Measurements from ENCODE around the gene DUOX2.

Gene DUOX2

DNA sequence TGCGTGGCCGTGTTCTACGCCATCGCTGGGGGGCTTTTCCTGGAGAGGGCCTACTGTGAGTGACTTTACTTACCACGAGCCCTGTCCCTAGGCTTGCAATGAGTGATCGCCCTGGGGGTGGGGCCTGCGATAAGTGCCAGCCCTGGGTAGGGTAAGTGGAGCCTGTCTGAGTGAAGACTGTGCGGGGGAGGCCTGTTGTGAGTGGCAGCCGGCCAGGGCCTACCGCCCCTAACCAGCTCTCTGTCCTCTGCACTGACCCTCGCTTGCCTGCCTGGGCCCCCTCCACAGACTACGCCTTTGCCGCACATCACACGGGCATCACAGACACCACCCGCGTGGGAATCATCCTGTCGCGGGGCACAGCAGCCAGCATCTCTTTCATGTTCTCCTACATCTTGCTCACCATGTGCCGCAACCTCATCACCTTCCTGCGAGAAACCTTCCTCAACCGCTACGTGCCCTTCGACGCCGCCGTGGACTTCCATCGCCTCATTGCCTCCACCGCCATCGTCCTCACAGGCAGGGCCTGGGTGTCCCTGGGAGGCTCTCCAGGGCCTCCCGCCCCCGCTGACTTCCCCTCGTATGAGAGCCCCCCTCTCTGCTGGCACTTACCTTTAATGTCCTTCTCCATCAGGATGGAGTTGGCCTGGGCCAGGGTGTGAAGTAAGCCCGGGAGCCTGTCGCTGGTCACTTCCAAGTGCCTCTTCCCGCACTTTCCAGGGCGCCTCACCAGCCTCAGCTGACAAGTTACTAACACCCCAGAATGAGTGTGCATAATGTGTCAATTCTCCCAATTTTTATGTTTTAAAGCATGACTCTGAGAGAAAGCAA is 38.2 kb upstream of the DUOX2 start:
- Histone ChIP-seq H3K9ac (ENCODE audit: low read length) (no peak overlapping the region), H3K36me3 (ENCODE audit: insufficient read depth, low read length) (no peaks in the 10 kb centered on the region), H3K4me2 (ENCODE audit: low read length) (no peak overlapping the region), H3K9me3 (ENCODE audit: low read length) (no peaks in the 10 kb centered on the region), H3K9me2 (ENCODE audit: low read depth, low read length) (no peaks in the 10 kb centered on the region), H4K20me1 (ENCODE audit: insufficient read depth, low read length) (no peaks in the 10 kb centered on the region), H3F3A (ENCODE audit: insufficient read depth, low read length) (no peaks in the 10 kb centered on the region), H3K4me3 (ENCODE audit: low read depth, low read length, poor library complexity, severe bottlenecking) (no peak overlapping the region), H3K27ac (ENCODE audit: low read depth, low read length, poor library complexity, severe bottlenecking) (no peak overlapping the region), H3K4me1 (ENCODE audit: insufficient read depth, low read length, severe bottlenecking) (no peaks in the 10 kb centered on the region), H2AFZ (ENCODE audit: low read length) (no peak overlapping the region), H3K79me2 (ENCODE audit: insufficient read depth, low read length) (no peaks in the 10 kb centered on the region), H3K27me3 (ENCODE audit: insufficient read depth, low read length) (no peaks in the 10 kb centered on the region)
- TF ChIP-seq, protein P1, sequence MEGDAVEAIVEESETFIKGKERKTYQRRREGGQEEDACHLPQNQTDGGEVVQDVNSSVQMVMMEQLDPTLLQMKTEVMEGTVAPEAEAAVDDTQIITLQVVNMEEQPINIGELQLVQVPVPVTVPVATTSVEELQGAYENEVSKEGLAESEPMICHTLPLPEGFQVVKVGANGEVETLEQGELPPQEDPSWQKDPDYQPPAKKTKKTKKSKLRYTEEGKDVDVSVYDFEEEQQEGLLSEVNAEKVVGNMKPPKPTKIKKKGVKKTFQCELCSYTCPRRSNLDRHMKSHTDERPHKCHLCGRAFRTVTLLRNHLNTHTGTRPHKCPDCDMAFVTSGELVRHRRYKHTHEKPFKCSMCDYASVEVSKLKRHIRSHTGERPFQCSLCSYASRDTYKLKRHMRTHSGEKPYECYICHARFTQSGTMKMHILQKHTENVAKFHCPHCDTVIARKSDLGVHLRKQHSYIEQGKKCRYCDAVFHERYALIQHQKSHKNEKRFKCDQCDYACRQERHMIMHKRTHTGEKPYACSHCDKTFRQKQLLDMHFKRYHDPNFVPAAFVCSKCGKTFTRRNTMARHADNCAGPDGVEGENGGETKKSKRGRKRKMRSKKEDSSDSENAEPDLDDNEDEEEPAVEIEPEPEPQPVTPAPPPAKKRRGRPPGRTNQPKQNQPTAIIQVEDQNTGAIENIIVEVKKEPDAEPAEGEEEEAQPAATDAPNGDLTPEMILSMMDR (IDR thresholded peaks at IDR 0.05; ENCODE audit: low read length), result no peak
- TF ChIP-seq EZH2 (IDR thresholded peaks at IDR 0.05; ENCODE audit: borderline replicate concordance, low read length), result no peak

DNA sequence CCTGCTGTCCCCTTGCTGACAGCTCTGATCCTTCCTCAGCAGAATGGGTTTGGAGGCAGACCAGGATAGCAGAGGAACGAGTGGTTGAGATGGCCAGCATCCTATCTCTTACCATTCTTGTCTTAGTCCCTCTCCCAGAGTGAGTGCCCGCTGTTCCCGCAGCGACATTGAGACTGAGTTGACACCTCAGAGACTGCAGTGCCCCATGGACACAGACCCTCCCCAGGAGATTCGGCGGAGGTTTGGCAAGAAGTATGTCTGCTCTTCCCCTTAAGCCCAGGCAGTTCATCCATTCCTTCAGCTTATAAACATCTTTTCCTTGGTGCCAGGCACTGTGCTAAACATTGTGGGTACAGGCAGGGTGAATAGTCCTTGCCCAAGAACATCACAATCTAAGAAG is 37.0 kb upstream of the DUOX2 start:
- no peaks in the 10 kb centered on the region for H3K36me3 ChIP-seq (ENCODE audit: insufficient read depth, low read length)
- no peaks in the 10 kb centered on the region for H3K4me1 ChIP-seq (ENCODE audit: insufficient read depth, low read length, severe bottlenecking)
- no peaks in the 10 kb centered on the region for H4K20me1 ChIP-seq (ENCODE audit: insufficient read depth, low read length)
- no peak overlapping the region for H3K9ac ChIP-seq (ENCODE audit: low read length)
- H3K9me3 ChIP-seq (ENCODE audit: low read length), result no peaks in the 10 kb centered on the region
- no peak overlapping the region for H3K27ac ChIP-seq (ENCODE audit: low read depth, low read length, poor library complexity, severe bottlenecking)
- no peak overlapping the region for H3K4me3 ChIP-seq (ENCODE audit: low read depth, low read length, poor library complexity, severe bottlenecking)
- no peaks in the 10 kb centered on the region for H3K79me2 ChIP-seq (ENCODE audit: insufficient read depth, low read length)
- no peaks in the 10 kb centered on the region for H3K9me2 ChIP-seq (ENCODE audit: low read depth, low read length)
- no peak overlapping the region for H2AFZ ChIP-seq (ENCODE audit: low read length)
- H3K27me3 ChIP-seq (ENCODE audit: insufficient read depth, low read length), result no peaks in the 10 kb centered on the region
- H3F3A ChIP-seq (ENCODE audit: insufficient read depth, low read length), result no peaks in the 10 kb centered on the region
- H3K4me2 ChIP-seq (ENCODE audit: low read length), result no peak overlapping the region
- TF ChIP-seq EZH2 (IDR thresholded peaks at IDR 0.05; ENCODE audit: borderline replicate concordance, low read length), result no peak
- TF ChIP-seq, protein P1 (IDR thresholded peaks at IDR 0.05; ENCODE audit: low read length), result no peak

DNA sequence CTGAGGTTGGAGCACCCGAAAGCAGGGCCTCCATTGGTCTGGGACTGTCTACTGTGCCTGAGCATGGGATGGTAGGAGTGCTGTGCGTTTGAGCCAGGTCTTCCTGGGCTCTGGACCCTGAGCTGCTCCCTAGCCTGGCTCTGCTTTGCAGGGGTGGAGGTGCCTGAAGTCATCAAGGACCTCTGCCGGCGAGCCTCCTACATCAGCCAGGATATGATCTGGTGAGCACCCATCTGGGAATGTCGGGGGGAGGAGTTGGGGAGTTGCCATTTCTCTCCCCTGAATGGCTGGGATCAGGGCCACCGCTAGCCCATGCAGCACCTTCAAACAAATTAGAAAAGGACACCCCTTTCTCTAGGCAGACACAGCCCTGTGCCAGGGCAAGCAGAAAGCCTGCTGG is 36.5 kb upstream of the DUOX2 start:
- H3K79me2 ChIP-seq (ENCODE audit: insufficient read depth, low read length), result no peaks in the 10 kb centered on the region
- H3F3A ChIP-seq (ENCODE audit: insufficient read depth, low read length), result no peaks in the 10 kb centered on the region
- no peak overlapping the region for H2AFZ ChIP-seq (ENCODE audit: low read length)
- no peak overlapping the region for H3K4me2 ChIP-seq (ENCODE audit: low read length)
- no peaks in the 10 kb centered on the region for H3K4me1 ChIP-seq (ENCODE audit: insufficient read depth, low read length, severe bottlenecking)
- no peaks in the 10 kb centered on the region for H3K9me2 ChIP-seq (ENCODE audit: low read depth, low read length)
- H3K4me3 ChIP-seq (ENCODE audit: low read depth, low read length, poor library complexity, severe bottlenecking), result no peak overlapping the region
- H3K27ac ChIP-seq (ENCODE audit: low read depth, low read length, poor library complexity, severe bottlenecking), result no peak overlapping the region
- no peaks in the 10 kb centered on the region for H4K20me1 ChIP-seq (ENCODE audit: insufficient read depth, low read length)
- H3K36me3 ChIP-seq (ENCODE audit: insufficient read depth, low read length), result no peaks in the 10 kb centered on the region
- H3K27me3 ChIP-seq (ENCODE audit: insufficient read depth, low read length), result no peaks in the 10 kb centered on the region
- no peak for TF ChIP-seq EZH2 (IDR thresholded peaks at IDR 0.05; ENCODE audit: borderline replicate concordance, low read length)
- TF ChIP-seq, protein P1 (IDR thresholded peaks at IDR 0.05; ENCODE audit: low read length), result no peak
- H3K9ac ChIP-seq (ENCODE audit: low read length), result no peak overlapping the region
- H3K9me3 ChIP-seq (ENCODE audit: low read length), result no peaks in the 10 kb centered on the region

Data from OCI-LY1 (cell line).